LNCAP (cell line): ENCODE measurements around the gene FGGY.

Experiments
- CTCF ChIP-seq: fragments of 450-650 bp; IDR thresholded peaks from 2 replicates; pipeline ENCODE4 v1.5.1; 2017; ENCODE audit warnings: mild to moderate bottlenecking

The FGGY gene

DNA sequence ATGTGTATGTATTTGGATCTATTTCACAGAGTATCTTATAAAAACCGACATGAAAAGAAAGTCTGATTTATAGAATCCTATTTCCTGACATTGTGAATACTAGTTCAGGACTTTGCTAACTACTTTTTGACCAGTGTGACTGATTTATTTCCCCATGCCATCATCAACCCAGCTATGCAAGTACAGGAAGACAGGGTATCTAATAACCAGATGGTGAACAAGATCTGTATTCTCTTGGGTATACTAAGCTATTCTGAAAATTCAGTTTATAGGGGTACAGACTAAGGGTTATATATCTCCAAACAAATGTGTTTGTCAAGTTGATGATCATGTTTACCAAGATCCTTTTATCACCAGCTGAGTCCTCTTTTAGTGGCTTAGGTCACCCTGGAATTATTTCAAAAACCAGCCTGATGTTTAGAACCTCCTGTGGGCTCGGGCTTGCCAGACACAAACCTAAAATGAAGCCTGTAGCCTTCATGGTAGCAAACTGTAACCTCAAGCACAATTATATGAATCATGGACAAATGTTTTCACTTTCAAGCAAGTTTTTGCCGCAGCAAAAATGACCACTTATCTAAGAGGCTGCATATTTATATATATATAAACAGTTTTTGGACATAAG is 185.1 kb downstream of the FGGY start:
- no peak for TF ChIP-seq CTCF

DNA sequence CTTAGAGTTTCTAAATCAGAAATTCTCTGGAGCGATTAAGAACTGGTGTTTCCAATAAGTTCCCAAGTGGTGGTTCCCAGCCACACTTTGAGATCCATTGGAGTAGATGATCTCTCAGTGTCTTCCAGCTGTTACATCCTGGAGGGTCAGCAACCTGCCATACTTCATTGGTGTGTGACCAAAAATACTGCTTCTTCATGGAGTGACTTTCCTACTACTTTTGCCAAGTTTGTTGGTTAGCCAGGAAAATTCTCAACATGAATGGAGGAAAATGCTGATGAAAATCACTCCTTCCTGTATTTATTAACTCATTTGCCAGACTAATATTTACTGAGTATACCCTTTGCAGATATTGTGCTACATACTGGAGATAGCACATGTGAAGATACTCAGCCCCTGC is 186.1 kb downstream of the FGGY start:
- no peak for TF ChIP-seq CTCF

DNA sequence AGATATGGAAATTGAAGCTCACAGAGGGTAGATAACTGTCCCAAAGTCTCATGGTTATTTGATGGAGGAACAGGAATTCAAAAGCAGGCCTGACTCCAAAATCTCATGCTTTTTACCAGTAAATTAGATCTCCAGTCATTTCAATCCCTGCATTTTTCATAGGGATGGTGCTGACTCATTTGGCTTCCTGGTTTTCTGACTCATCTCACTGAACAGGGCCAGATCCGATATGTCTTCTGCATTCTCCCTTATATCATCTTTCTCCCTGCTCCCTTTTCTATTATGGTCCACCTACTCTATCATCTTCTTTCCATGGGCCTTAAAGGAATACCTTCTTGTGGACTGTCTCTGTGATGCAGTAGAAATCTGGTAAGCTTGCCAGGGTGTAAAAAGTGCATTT is 187.2 kb downstream of the FGGY start:
- no peak for TF ChIP-seq CTCF

DNA sequence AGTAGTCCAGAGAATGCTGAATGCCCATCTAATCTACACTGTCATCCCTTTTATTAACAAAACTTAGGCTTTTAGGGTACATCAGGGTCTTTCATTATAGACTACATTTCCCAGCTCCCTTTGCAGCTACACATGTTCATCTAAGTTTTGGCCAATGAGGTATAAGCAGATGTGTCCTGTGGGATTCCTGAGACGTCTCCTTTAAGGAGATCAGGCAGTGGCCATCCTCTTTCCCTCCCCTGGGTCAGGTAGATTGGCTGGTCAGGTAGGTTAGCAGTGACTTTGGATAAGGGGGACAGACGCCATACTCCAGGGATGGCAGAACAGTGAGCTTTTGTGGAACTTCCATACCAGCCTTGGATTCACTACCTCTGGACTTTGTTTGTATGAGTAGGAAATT is 188.3 kb downstream of the FGGY start:
- TF ChIP-seq CTCF = no peak

DNA sequence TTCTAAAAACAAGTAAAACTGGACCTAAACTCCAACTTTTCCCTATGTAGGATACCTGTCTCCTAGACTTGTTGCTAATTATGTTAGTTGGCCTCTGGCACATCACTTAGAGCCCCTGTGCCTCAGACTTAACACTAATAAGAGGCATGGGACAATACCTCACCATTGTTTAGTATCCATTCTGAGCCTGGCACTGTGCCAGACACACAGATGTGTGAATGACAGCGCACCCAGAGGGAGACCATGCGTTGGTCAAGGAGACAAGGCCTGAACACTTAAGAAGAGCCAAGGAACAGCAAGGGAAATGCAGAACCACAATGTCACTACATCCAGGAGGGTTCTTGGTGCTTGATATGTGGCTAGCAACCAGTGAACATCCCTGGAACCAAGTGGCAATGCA is 189.1 kb downstream of the FGGY start:
- no peak for TF ChIP-seq CTCF

DNA sequence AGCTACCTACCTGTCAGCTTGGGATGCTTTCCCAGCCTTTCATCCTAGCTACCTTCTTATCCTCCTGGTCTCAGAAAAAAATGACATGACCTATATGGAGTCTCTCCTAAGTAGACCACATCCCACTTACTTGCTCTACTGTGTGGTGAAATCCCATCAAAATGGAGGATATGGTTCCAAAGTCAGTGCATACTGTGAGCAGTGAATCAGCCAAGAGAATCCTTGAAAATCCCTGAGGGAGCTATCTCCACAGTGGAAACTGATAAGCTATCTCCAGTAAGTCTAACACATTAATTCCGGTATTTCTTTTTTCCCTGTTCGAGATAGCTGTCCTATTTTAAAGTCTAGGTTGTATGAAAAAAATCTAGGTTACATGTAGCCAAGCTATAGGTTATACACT is 189.7 kb downstream of the FGGY start:
- no peak for TF ChIP-seq CTCF

DNA sequence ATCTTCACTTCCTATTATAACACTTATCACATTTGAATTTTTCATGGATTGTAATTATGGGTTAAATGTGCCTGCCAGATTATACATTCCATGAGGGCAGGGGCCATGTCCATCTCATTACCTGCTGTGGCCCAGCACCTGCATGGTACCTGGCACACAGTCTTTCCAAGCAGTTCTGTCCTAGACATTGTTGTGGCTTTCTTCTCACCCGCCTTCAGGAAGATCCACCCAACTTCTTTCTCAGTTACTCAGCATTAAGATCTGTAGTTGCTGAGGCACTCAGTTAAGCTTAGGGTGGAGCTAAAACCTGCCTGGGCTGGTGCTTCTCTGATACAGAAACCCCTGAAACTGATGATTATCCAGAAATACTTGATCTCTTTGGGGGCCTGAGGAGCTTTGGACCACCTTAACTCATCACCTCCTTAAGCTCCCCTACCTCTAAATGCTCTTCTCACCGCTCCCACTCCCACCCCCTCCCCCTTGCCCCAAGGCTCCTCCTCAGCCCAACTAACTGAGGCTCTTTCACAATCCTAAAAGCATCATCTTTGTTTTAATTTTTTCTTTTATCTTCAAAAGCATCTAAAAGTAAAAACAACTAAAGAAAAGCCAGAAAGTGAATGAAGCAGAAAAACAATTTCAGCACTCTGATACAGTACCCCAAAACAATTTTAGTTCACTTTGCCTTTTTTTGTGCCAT is 190.6 kb downstream of the FGGY start:
- TF ChIP-seq CTCF = no peak
